ENCODE data around the gene CASP6. TPM values are rescaled to one million over a fixed set of nuclear protein-coding genes. Genes with fewer than 3 reads are reported as not detected.
"Not testable (repeated sequence)": the region's sequence is repeated elsewhere in the genome, so short reads cannot be mapped to it uniquely, and the experiment has no call there.

The CASP6 gene
- total RNA-seq, 1 donor from 2014 or later: 33.7 TPM

GRCh38 chr4:109719604-109720003 is 16.4 kb upstream of the CASP6 start:
- DNase-seq (ENCODE audit: low spot score): no peak

- DNase-seq (ENCODE audit: low spot score): no peak
Observed at GRCh38 chr4:109718759-109719158, 15.5 kb upstream of the CASP6 start.

- no peak for DNase-seq (ENCODE audit: low spot score)
Observed at GRCh38 chr4:109713500-109713899, 10.3 kb upstream of the CASP6 start.

GRCh38 chr4:109708990-109709389 is 5.7 kb upstream of the CASP6 start:
- DNase-seq (ENCODE audit: low spot score): no peak

GRCh38 chr4:109708435-109708834 is 5.2 kb upstream of the CASP6 start:
- DNase-seq (ENCODE audit: low spot score): no peak

GRCh38 chr4:109703664-109704361 is 568 bp upstream of the CASP6 start:
- no peak for DNase-seq (ENCODE audit: low spot score)

- no peak for DNase-seq (ENCODE audit: low spot score)
Observed at GRCh38 chr4:109701566-109702410, 1.5 kb downstream of the CASP6 start.

- DNase-seq (ENCODE audit: low spot score): no peak
Observed at GRCh38 chr4:109699553-109700225, 3.6 kb downstream of the CASP6 start.

GRCh38 chr4:109698656-109699055 is 4.6 kb downstream of the CASP6 start:
- no peak for DNase-seq (ENCODE audit: low spot score)

- DNase-seq (ENCODE audit: low spot score): no peak
Observed at GRCh38 chr4:109691411-109691920, 11.8 kb downstream of the CASP6 start.

GRCh38 chr4:109690690-109691410 is 12.4 kb downstream of the CASP6 start:
- no peak for DNase-seq (ENCODE audit: low spot score)

GRCh38 chr4:109684727-109685126 is 18.5 kb downstream of the CASP6 start:
- DNase-seq (ENCODE audit: low spot score): no peak

- no peak for DNase-seq (ENCODE audit: low spot score)
Observed at GRCh38 chr4:109683621-109684253, 19.5 kb downstream of the CASP6 start.

- DNase-seq (ENCODE audit: low spot score): no peak
Observed at GRCh38 chr4:109682875-109683274, 20.4 kb downstream of the CASP6 start.

- DNase-seq (ENCODE audit: low spot score): not testable (repeated sequence)
Observed at GRCh38 chr4:109678925-109679324, 24.3 kb downstream of the CASP6 start.

GRCh38 chr4:109678472-109678871 is 24.8 kb downstream of the CASP6 start:
- DNase-seq (ENCODE audit: low spot score): not testable (repeated sequence)

- DNase-seq (ENCODE audit: low spot score): no peak
Observed at GRCh38 chr4:109676886-109677285, 26.4 kb downstream of the CASP6 start.

GRCh38 chr4:109675843-109676242 is 27.4 kb downstream of the CASP6 start:
- no peak for DNase-seq (ENCODE audit: low spot score)

- DNase-seq (ENCODE audit: low spot score): no peak
Observed at GRCh38 chr4:109675181-109675580, 28.1 kb downstream of the CASP6 start.

- DNase-seq (ENCODE audit: low spot score): no peak
Observed at GRCh38 chr4:109673303-109673702, 29.9 kb downstream of the CASP6 start.

Data from mucosa of gallbladder (tissue), 1 donor.